H9 (cell line): ENCODE data around the gene ZAR1. TPM values are rescaled to one million over a fixed set of nuclear protein-coding genes. Genes with fewer than 3 reads are reported as not detected.

ENCODE experiments used
- DNase-seq: peaks from one replicate; pipeline ENCODE4 v3.0.0-alpha.2; 2017
- H2AFZ ChIP-seq: one replicate; pipeline ENCODE4 v1.6.1; 2013; ENCODE audit warnings: mild to moderate bottlenecking, low read length, control low read depth, moderate library complexity
- H2AK5ac ChIP-seq: 2 replicates; pipeline ENCODE4 v1.6.1; 2013; ENCODE audit warnings: low read length, control low read depth, mixed read lengths; ENCODE audit not compliant: insufficient read length
- H2BK120ac ChIP-seq: one replicate; pipeline ENCODE4 v1.6.1; 2013; ENCODE audit warnings: low read depth, mild to moderate bottlenecking, low read length, control low read depth, inconsistent platforms; ENCODE audit not compliant: poor library complexity, severe bottlenecking
- H2BK12ac ChIP-seq: 2 replicates; pipeline ENCODE4 v1.6.1; 2013; ENCODE audit warnings: low read length, control low read depth, mixed read lengths, low read depth; ENCODE audit not compliant: insufficient read length
- H2BK15ac ChIP-seq: 2 replicates; pipeline ENCODE4 v1.6.1; 2013; ENCODE audit warnings: low read depth, low read length, control low read depth
- H2BK20ac ChIP-seq: one replicate; pipeline ENCODE4 v1.6.1; 2013; ENCODE audit warnings: low read depth, mild to moderate bottlenecking, low read length, control low read depth, inconsistent platforms; ENCODE audit not compliant: poor library complexity, severe bottlenecking
- H2BK5ac ChIP-seq: 2 replicates; pipeline ENCODE4 v1.6.1; 2013; ENCODE audit warnings: low read length, control low read depth, mixed read lengths; ENCODE audit not compliant: insufficient read length
- H3K14ac ChIP-seq: 2 replicates; pipeline ENCODE4 v1.6.1; 2013; ENCODE audit warnings: low read length, control low read depth; ENCODE audit not compliant: insufficient read depth
- H3K18ac ChIP-seq: 2 replicates; pipeline ENCODE4 v1.6.1; 2013; ENCODE audit warnings: low read depth, mild to moderate bottlenecking, mixed read lengths, low read length, control low read depth; ENCODE audit not compliant: insufficient read length
- H3K23ac ChIP-seq: 2 replicates; pipeline ENCODE4 v1.6.1; 2013; ENCODE audit warnings: low read length, control low read depth, mixed read lengths, low read depth; ENCODE audit not compliant: insufficient read length
- H3K23me2 ChIP-seq: 2 replicates; pipeline ENCODE4 v1.6.1; 2013; ENCODE audit warnings: low read depth, mild to moderate bottlenecking, mixed read lengths, low read length, control low read depth; ENCODE audit not compliant: insufficient read length, poor library complexity, severe bottlenecking
- H3K27ac ChIP-seq: 2 replicates; pipeline ENCODE4 v1.5.1; 2013; ENCODE audit warnings: low read length, control low read depth, mixed read lengths, low read depth; ENCODE audit not compliant: insufficient read length
- H3K27me3 ChIP-seq: 2 replicates; pipeline ENCODE4 v1.6.1; 2013; ENCODE audit warnings: low read length, control low read depth, inconsistent platforms; ENCODE audit not compliant: insufficient read depth
- H3K4ac ChIP-seq: 2 replicates; pipeline ENCODE4 v1.6.1; 2013; ENCODE audit warnings: low read depth, mild to moderate bottlenecking, control low read depth, inconsistent platforms, low read length, moderate library complexity
- H3K4me1 ChIP-seq: 2 replicates; pipeline ENCODE4 v1.6.1; 2013; ENCODE audit warnings: low read length, control low read depth, inconsistent platforms; ENCODE audit not compliant: insufficient read depth
- H3K4me2 ChIP-seq: 2 replicates; pipeline ENCODE4 v1.6.1; 2013; ENCODE audit warnings: low read length, control low read depth, mixed read lengths; ENCODE audit not compliant: insufficient read length, insufficient read depth
- H3K56ac ChIP-seq: 2 replicates; pipeline ENCODE4 v1.6.1; 2013; ENCODE audit warnings: low read depth, mild to moderate bottlenecking, mixed read lengths, low read length, control low read depth; ENCODE audit not compliant: insufficient read length
- H3K79me1 ChIP-seq: 2 replicates; pipeline ENCODE4 v1.6.1; 2013; ENCODE audit warnings: low read depth, mild to moderate bottlenecking, moderate library complexity, low read length, control low read depth, inconsistent platforms; ENCODE audit not compliant: insufficient read depth, poor library complexity, severe bottlenecking
- H3K79me2 ChIP-seq: 2 replicates; pipeline ENCODE4 v1.6.1; 2013; ENCODE audit warnings: low read length, control low read depth, inconsistent platforms; ENCODE audit not compliant: insufficient read depth
- H3K9ac ChIP-seq: 2 replicates; pipeline ENCODE4 v1.6.1; 2013; ENCODE audit warnings: low read length, control low read depth, mixed read lengths; ENCODE audit not compliant: insufficient read length; ENCODE audit errors: extremely low read depth
- H3K9me3 ChIP-seq: one replicate; pipeline ENCODE4 v1.6.1; 2013; ENCODE audit warnings: low read depth, low read length, inconsistent platforms; ENCODE audit not compliant: control insufficient read depth
- H3T11ph ChIP-seq: one replicate; pipeline ENCODE4 v1.6.1; 2013; ENCODE audit warnings: mild to moderate bottlenecking, low read length, control low read depth, inconsistent platforms
- H4K20me1 ChIP-seq: one replicate; pipeline ENCODE4 v1.6.1; 2013; ENCODE audit not compliant: control insufficient read depth, insufficient read length, insufficient read depth
- H4K5ac ChIP-seq: 2 replicates; pipeline ENCODE4 v1.6.1; 2013; ENCODE audit warnings: low read depth, mild to moderate bottlenecking, mixed read lengths, low read length, control low read depth; ENCODE audit not compliant: insufficient read length
- H4K8ac ChIP-seq: replicated peaks from 2 replicates; pipeline ENCODE4 v1.6.1; 2013; ENCODE audit warnings: low read length, control low read depth, mixed read lengths, low read depth; ENCODE audit not compliant: insufficient read length
- H4K91ac ChIP-seq: 2 replicates; pipeline ENCODE4 v1.6.1; 2013; ENCODE audit warnings: low read depth, mild to moderate bottlenecking, moderate library complexity, mixed read lengths, low read length, control low read depth; ENCODE audit not compliant: insufficient read length
- H3K27ac Mint-ChIP-seq, 3 experiments: 2 replicates in 2 of 3; 3 replicates in 1 of 3; pipeline ENCODE4 v1.8.0; 2020 to 2021; ENCODE audit warnings: mixed read lengths in 3 of 3, mild to moderate bottlenecking in 1 of 3, moderate library complexity in 1 of 3
- H3K27me3 Mint-ChIP-seq: 2 replicates; pipeline ENCODE4 v1.8.0; 2021; ENCODE audit warnings: low read depth, mild to moderate bottlenecking, moderate library complexity, mixed read lengths
- H3K36me3 Mint-ChIP-seq, 3 experiments: 2 replicates in 2 of 3; 3 replicates in 1 of 3; pipeline ENCODE4 v1.8.0; 2020 to 2021; ENCODE audit warnings: low read depth in 3 of 3, mixed read lengths in 3 of 3; ENCODE audit not compliant: insufficient read depth in 1 of 3
- H3K4me1 Mint-ChIP-seq, 2 experiments: 2 replicates each; pipeline ENCODE4 v1.8.0; 2020; ENCODE audit warnings: mixed read lengths in 2 of 2
- H3K4me3 Mint-ChIP-seq, 2 experiments: 2 replicates in 1 of 2; 3 replicates in 1 of 2; pipeline ENCODE4 v1.8.0; 2020 to 2021; ENCODE audit warnings: mild to moderate bottlenecking in 2 of 2, mixed read lengths in 2 of 2, moderate library complexity in 1 of 2
- H3K9me3 Mint-ChIP-seq, 2 experiments: 2 replicates in 1 of 2; 3 replicates in 1 of 2; pipeline ENCODE4 v1.8.0; 2020; ENCODE audit warnings: mild to moderate bottlenecking in 2 of 2, mixed read lengths in 2 of 2, moderate library complexity in 1 of 2
- WGBS: extraction: QIAGEN DNeasy Blood & Tissue Kit; methylation state at CpG from one replicate; pipeline ENCODE4 v1.1.7; 2013; ENCODE audit warnings: missing lambda C conversion rate, low lambda C conversion rate, mixed read lengths; ENCODE audit not compliant: insufficient read length; ENCODE audit errors: extremely low coverage; 5-methylcytosine and 5-hydroxymethylcytosine counted together
- total RNA-seq: library from RNA; stranded (reverse); gene quantifications from 2 replicates; pipeline ENCODE4 v1.2.1, GENCODE V29; 2021
- TF ChIP-seq, protein P1 (sequence below): fragments of 200-600 bp; sonication (generic); conservative IDR thresholded peaks from 3 replicates; pipeline ENCODE4 v1.8.0; 2021; ENCODE audit warnings: antibody characterized with exemption, mild to moderate bottlenecking

Gene ZAR1
- total RNA-seq, 1 experiment from 2014 or later: 0.61 TPM

- H3K9me3 Mint-ChIP-seq: no peaks in the 10 kb centered on the region
- Histone ChIP-seq H2AFZ (no peak overlapping the region), H4K20me1 (no peaks in the 10 kb centered on the region), H2BK12ac (no peak overlapping the region), H3K18ac (no peak overlapping the region), H3T11ph (no peak overlapping the region), H3K56ac (no peak overlapping the region), H3K4me2 (no peak overlapping the region), H3K4ac (no peak overlapping the region), H4K5ac (no peak overlapping the region), H3K79me1 (no peaks in the 10 kb centered on the region), H3K9ac (no peak overlapping the region), H3K4me1 (no peaks in the 10 kb centered on the region), H3K23ac (no peak overlapping the region), H3K27me3 (no peaks in the 10 kb centered on the region; the same call in 1 of the 2 replicates), H2BK120ac (no peak overlapping the region), H2BK5ac (no peak overlapping the region), H2AK5ac (no peak overlapping the region), H3K79me2 (no peaks in the 10 kb centered on the region), H2BK20ac (no peak overlapping the region), H3K27ac (no peak overlapping the region), H4K91ac (no peak overlapping the region), H3K23me2 (peaks cover 2% of the 10 kb centered on the region), H4K8ac (no peak overlapping the region), H3K9me3 (no peaks in the 10 kb centered on the region), H3K14ac (no peak overlapping the region), H2BK15ac (no peak overlapping the region)
- TF ChIP-seq, protein P1, sequence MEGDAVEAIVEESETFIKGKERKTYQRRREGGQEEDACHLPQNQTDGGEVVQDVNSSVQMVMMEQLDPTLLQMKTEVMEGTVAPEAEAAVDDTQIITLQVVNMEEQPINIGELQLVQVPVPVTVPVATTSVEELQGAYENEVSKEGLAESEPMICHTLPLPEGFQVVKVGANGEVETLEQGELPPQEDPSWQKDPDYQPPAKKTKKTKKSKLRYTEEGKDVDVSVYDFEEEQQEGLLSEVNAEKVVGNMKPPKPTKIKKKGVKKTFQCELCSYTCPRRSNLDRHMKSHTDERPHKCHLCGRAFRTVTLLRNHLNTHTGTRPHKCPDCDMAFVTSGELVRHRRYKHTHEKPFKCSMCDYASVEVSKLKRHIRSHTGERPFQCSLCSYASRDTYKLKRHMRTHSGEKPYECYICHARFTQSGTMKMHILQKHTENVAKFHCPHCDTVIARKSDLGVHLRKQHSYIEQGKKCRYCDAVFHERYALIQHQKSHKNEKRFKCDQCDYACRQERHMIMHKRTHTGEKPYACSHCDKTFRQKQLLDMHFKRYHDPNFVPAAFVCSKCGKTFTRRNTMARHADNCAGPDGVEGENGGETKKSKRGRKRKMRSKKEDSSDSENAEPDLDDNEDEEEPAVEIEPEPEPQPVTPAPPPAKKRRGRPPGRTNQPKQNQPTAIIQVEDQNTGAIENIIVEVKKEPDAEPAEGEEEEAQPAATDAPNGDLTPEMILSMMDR: no peak
- no CpG with 5 or more reads among the region's 2 CpGs for WGBS
- no peak overlapping the region for H3K27ac Mint-ChIP-seq
- H3K4me1 Mint-ChIP-seq: peaks cover 5 to 8% of the 10 kb centered on the region in 2 experiments
- no peak overlapping the region for H3K4me3 Mint-ChIP-seq
- H3K36me3 Mint-ChIP-seq: peaks cover under 1 to 11% (median 10%) of the 10 kb centered on the region in 3 experiments; a peak in 6 of 7 replicates
- H3K27me3 Mint-ChIP-seq: peaks cover 26% of the 10 kb centered on the region
- no peak for DNase-seq
These were observed 5.9 kb downstream of the ZAR1 start for GRCh38 chr4:48495941-48496340.
